Neuron (in vitro differentiated cells): ENCODE data around the gene RAB3C.
"Not testable (repeated sequence)": the region's sequence is repeated elsewhere in the genome, so short reads cannot be mapped to it uniquely, and the experiment has no call there.

Source experiments
- H2AFZ ChIP-seq: one replicate; pipeline ENCODE4 v1.6.1; 2013; ENCODE audit warnings: low read depth, mild to moderate bottlenecking, inconsistent platforms, low read length, moderate library complexity
- H3K27me3 ChIP-seq: one replicate; pipeline ENCODE4 v1.6.1; 2013; ENCODE audit warnings: low read length; ENCODE audit not compliant: insufficient read depth
- H3K36me3 ChIP-seq: one replicate; pipeline ENCODE4 v1.6.1; 2013; ENCODE audit warnings: low read length; ENCODE audit not compliant: insufficient read depth
- H3K4me1 ChIP-seq: one replicate; pipeline ENCODE4 v1.6.1; 2013; ENCODE audit warnings: low read length; ENCODE audit not compliant: insufficient read depth
- H3K4me3 ChIP-seq: 2 replicates; pipeline ENCODE4 v1.5.1; 2013; ENCODE audit warnings: mild to moderate bottlenecking, low read length, moderate library complexity
- H3K9me3 ChIP-seq: one replicate; pipeline ENCODE4 v1.6.1; 2013; ENCODE audit warnings: low read length

RAB3C gene

GRCh38 chr5:58703925-58704555 lies 121.2 kb downstream of the RAB3C start:
- no peak overlapping the region for H3K4me3 ChIP-seq
- H3K4me1 ChIP-seq: peaks cover 4% of the 10 kb centered on the region
- no peaks in the 10 kb centered on the region for H3K36me3 ChIP-seq
- H3K27me3 ChIP-seq: no peaks in the 10 kb centered on the region
- no peak overlapping the region for H2AFZ ChIP-seq
- H3K9me3 ChIP-seq: peaks cover 9% of the 10 kb centered on the region

- H3K36me3 ChIP-seq: no peaks in the 10 kb centered on the region
- H3K4me1 ChIP-seq: peaks cover 4% of the 10 kb centered on the region
- no peaks in the 10 kb centered on the region for H3K27me3 ChIP-seq
- H3K4me3 ChIP-seq: no peak overlapping the region
- no peak overlapping the region for H2AFZ ChIP-seq
- H3K9me3 ChIP-seq: no peaks in the 10 kb centered on the region
These were observed 123.9 kb downstream of the RAB3C start for GRCh38 chr5:58706736-58707135.

- Histone ChIP-seq H3K27me3 (no peaks in the 10 kb centered on the region), H3K9me3 (no peaks in the 10 kb centered on the region), H3K36me3 (no peaks in the 10 kb centered on the region)
These were observed 125.6 kb downstream of the RAB3C start for GRCh38 chr5:58708456-58708855.

GRCh38 chr5:58710425-58710824 lies 127.5 kb downstream of the RAB3C start:
- H3K36me3 ChIP-seq, H3K4me1 ChIP-seq, H3K27me3 ChIP-seq, H3K9me3 ChIP-seq, H3K4me3 ChIP-seq, H2AFZ ChIP-seq: not testable (repeated sequence)

More at GRCh38 chr5:58708456-58708855, 125.6 kb downstream of the RAB3C start:
- Histone ChIP-seq H3K4me1 (peaks cover 4% of the 10 kb centered on the region), H2AFZ (no peak overlapping the region), H3K4me3 (no peak overlapping the region)

- Histone ChIP-seq H3K4me1 (no peaks in the 10 kb centered on the region), H3K27me3 (no peaks in the 10 kb centered on the region), H2AFZ (no peak overlapping the region), H3K4me3 (no peak overlapping the region), H3K9me3 (no peaks in the 10 kb centered on the region), H3K36me3 (no peaks in the 10 kb centered on the region)
These were observed 128.0 kb downstream of the RAB3C start for GRCh38 chr5:58710871-58711270.

- Histone ChIP-seq H3K27me3 (no peaks in the 10 kb centered on the region), H3K4me3 (no peak overlapping the region)
These were observed 129.1 kb downstream of the RAB3C start for GRCh38 chr5:58711965-58712364.

GRCh38 chr5:58714046-58714445 lies 131.2 kb downstream of the RAB3C start:
- Histone ChIP-seq H3K36me3 (no peaks in the 10 kb centered on the region), H3K9me3 (no peaks in the 10 kb centered on the region)

More at GRCh38 chr5:58711965-58712364, 129.1 kb downstream of the RAB3C start:
- H3K36me3 ChIP-seq: no peaks in the 10 kb centered on the region
- no peaks in the 10 kb centered on the region for H3K4me1 ChIP-seq
- no peaks in the 10 kb centered on the region for H3K9me3 ChIP-seq
- H2AFZ ChIP-seq: no peak overlapping the region

GRCh38 chr5:58715997-58716656 lies 133.3 kb downstream of the RAB3C start:
- peaks cover 17% of the 10 kb centered on the region for H3K4me1 ChIP-seq
- no peak overlapping the region for H2AFZ ChIP-seq
- no peaks in the 10 kb centered on the region for H3K9me3 ChIP-seq
- H3K4me3 ChIP-seq: no peak overlapping the region
- no peaks in the 10 kb centered on the region for H3K27me3 ChIP-seq
- no peaks in the 10 kb centered on the region for H3K36me3 ChIP-seq

More at GRCh38 chr5:58714046-58714445, 131.2 kb downstream of the RAB3C start:
- Histone ChIP-seq H2AFZ (no peak overlapping the region), H3K4me1 (peaks cover 17% of the 10 kb centered on the region), H3K27me3 (no peaks in the 10 kb centered on the region), H3K4me3 (no peak overlapping the region)

- H3K9me3 ChIP-seq: no peaks in the 10 kb centered on the region
- H2AFZ ChIP-seq: no peak overlapping the region
- no peaks in the 10 kb centered on the region for H3K27me3 ChIP-seq
- no peaks in the 10 kb centered on the region for H3K36me3 ChIP-seq
- H3K4me3 ChIP-seq: no peak overlapping the region
- peaks cover 20% of the 10 kb centered on the region for H3K4me1 ChIP-seq
These were observed 133.8 kb downstream of the RAB3C start for GRCh38 chr5:58716713-58717112.

- no peak overlapping the region for H3K4me3 ChIP-seq
- peaks cover 28% of the 10 kb centered on the region for H3K4me1 ChIP-seq
- peak overlapping the region; percentile 8 for H2AFZ ChIP-seq
- H3K9me3 ChIP-seq: no peaks in the 10 kb centered on the region
- no peaks in the 10 kb centered on the region for H3K27me3 ChIP-seq
- H3K36me3 ChIP-seq: no peaks in the 10 kb centered on the region
These were observed 134.6 kb downstream of the RAB3C start for GRCh38 chr5:58717303-58718007.

- no peaks in the 10 kb centered on the region for H3K27me3 ChIP-seq
- H3K9me3 ChIP-seq: no peaks in the 10 kb centered on the region
- H3K36me3 ChIP-seq: no peaks in the 10 kb centered on the region
- no peak overlapping the region for H3K4me3 ChIP-seq
- peaks cover 29% of the 10 kb centered on the region for H3K4me1 ChIP-seq
- peak overlapping the region; percentile 8 for H2AFZ ChIP-seq
These were observed 135.5 kb downstream of the RAB3C start for GRCh38 chr5:58718269-58718978.

GRCh38 chr5:58722160-58722559 lies 139.3 kb downstream of the RAB3C start:
- no peak overlapping the region for H3K4me3 ChIP-seq
- peaks cover 3% of the 10 kb centered on the region for H3K9me3 ChIP-seq
- peaks cover 28% of the 10 kb centered on the region for H3K4me1 ChIP-seq
- no peak overlapping the region for H2AFZ ChIP-seq
- H3K27me3 ChIP-seq: no peaks in the 10 kb centered on the region
- H3K36me3 ChIP-seq: peaks cover 5% of the 10 kb centered on the region

- peaks cover 8% of the 10 kb centered on the region for H3K36me3 ChIP-seq
- H3K27me3 ChIP-seq: no peaks in the 10 kb centered on the region
- peaks cover 12% of the 10 kb centered on the region for H3K4me1 ChIP-seq
- H3K4me3 ChIP-seq: no peak overlapping the region
- H3K9me3 ChIP-seq: peaks cover 3% of the 10 kb centered on the region
- H2AFZ ChIP-seq: no peak overlapping the region
These were observed 142.1 kb downstream of the RAB3C start for GRCh38 chr5:58724992-58725391.
